T1000 (cell line): Measurements from ENCODE around the gene SDR39U1.

ENCODE experiments used
- DNase-seq: peaks from one replicate; lab custom pipeline; 2025; ENCODE audit warnings: mixed read lengths; lab: John Stamatoyannopoulos, UW

The SDR39U1 gene

GRCh38 chr14:24411443-24412389 lies 30.9 kb downstream of the SDR39U1 start:
- DNase-seq, result no peak

- DNase-seq, result no peak
Observed at GRCh38 chr14:24409956-24410355, 32.6 kb downstream of the SDR39U1 start.

GRCh38 chr14:24409192-24409591 lies 33.4 kb downstream of the SDR39U1 start:
- no peak for DNase-seq

GRCh38 chr14:24408764-24409163 lies 33.8 kb downstream of the SDR39U1 start:
- DNase-seq, result no peak

- no peak for DNase-seq
Observed at GRCh38 chr14:24407608-24408325, 34.8 kb downstream of the SDR39U1 start.

GRCh38 chr14:24406416-24406815 lies 36.2 kb downstream of the SDR39U1 start:
- DNase-seq, result no peak

- DNase-seq, result no peak
Observed at GRCh38 chr14:24404814-24405213, 37.8 kb downstream of the SDR39U1 start.

- DNase-seq, result no peak
Observed at GRCh38 chr14:24403294-24403998, 39.1 kb downstream of the SDR39U1 start.

- DNase-seq, result no peak
Observed at GRCh38 chr14:24401810-24402702, 40.5 kb downstream of the SDR39U1 start.

GRCh38 chr14:24399999-24400718 lies 42.4 kb downstream of the SDR39U1 start:
- no peak for DNase-seq

GRCh38 chr14:24399447-24399822 lies 43.1 kb downstream of the SDR39U1 start:
- no peak for DNase-seq

GRCh38 chr14:24398653-24399446 lies 43.7 kb downstream of the SDR39U1 start, which contains the start of gene NYNRIN:
Gene NYNRIN (plus strand): TSS chr14:24399003. CDS start chr14:24399247, 244 bp downstream.
- no peak for DNase-seq

- no peak for DNase-seq
Observed at GRCh38 chr14:24398293-24398652, 44.3 kb downstream of the SDR39U1 start.

- DNase-seq, result no peak
Observed at GRCh38 chr14:24397639-24398292, 44.8 kb downstream of the SDR39U1 start.

GRCh38 chr14:24395609-24396582 lies 46.7 kb downstream of the SDR39U1 start:
- DNase-seq, result no peak

GRCh38 chr14:24394275-24394674 lies 48.3 kb downstream of the SDR39U1 start:
- no peak for DNase-seq

- DNase-seq, result no peak
Observed at GRCh38 chr14:24392325-24393091, 50.1 kb downstream of the SDR39U1 start.
